GM12892 (cell line): Measurements from ENCODE around the gene CEMIP2. TPM values are rescaled to one million over a fixed set of nuclear protein-coding genes. Genes with fewer than 3 reads are reported as not detected.
"Not testable (repeated sequence)": the region's sequence is repeated elsewhere in the genome, so short reads cannot be mapped to it uniquely, and the experiment has no call there.

Source experiments
- DNase-seq: peaks from one replicate; pipeline ENCODE4 v3.0.0; 2011; ENCODE audit not compliant: insufficient read length
- FAIRE-seq: peaks from 2 replicates; lab custom pipeline; 2011; peaks lifted over from hg19 to GRCh38; lab: Jason Lieb, UNC
- POLR2A ChIP-seq: IDR thresholded peaks from 2 replicates; pipeline ENCODE4 v1.6.1; 2011; ENCODE audit warnings: low read depth, low read length, control low read depth
- POLR2AphosphoS5 ChIP-seq: IDR thresholded peaks from 2 replicates; pipeline ENCODE4 v1.6.1; 2011; ENCODE audit warnings: low read depth, low read length, control low read depth
- TAF1 ChIP-seq: IDR thresholded peaks from 2 replicates; pipeline ENCODE4 v1.6.1; 2011; ENCODE audit warnings: low read depth, mild to moderate bottlenecking, control low read depth, low read length, borderline replicate concordance
- polyA plus RNA-seq: library from polyadenylated mRNA; unstranded; fragments of >200 nt; gene quantifications from one replicate; pipeline ENCODE4 v1.2.1, GENCODE V29; 2012; ENCODE audit warnings: missing spikeins, inconsistent platforms; ENCODE audit not compliant: missing spikeins

CEMIP2 gene, protein sequence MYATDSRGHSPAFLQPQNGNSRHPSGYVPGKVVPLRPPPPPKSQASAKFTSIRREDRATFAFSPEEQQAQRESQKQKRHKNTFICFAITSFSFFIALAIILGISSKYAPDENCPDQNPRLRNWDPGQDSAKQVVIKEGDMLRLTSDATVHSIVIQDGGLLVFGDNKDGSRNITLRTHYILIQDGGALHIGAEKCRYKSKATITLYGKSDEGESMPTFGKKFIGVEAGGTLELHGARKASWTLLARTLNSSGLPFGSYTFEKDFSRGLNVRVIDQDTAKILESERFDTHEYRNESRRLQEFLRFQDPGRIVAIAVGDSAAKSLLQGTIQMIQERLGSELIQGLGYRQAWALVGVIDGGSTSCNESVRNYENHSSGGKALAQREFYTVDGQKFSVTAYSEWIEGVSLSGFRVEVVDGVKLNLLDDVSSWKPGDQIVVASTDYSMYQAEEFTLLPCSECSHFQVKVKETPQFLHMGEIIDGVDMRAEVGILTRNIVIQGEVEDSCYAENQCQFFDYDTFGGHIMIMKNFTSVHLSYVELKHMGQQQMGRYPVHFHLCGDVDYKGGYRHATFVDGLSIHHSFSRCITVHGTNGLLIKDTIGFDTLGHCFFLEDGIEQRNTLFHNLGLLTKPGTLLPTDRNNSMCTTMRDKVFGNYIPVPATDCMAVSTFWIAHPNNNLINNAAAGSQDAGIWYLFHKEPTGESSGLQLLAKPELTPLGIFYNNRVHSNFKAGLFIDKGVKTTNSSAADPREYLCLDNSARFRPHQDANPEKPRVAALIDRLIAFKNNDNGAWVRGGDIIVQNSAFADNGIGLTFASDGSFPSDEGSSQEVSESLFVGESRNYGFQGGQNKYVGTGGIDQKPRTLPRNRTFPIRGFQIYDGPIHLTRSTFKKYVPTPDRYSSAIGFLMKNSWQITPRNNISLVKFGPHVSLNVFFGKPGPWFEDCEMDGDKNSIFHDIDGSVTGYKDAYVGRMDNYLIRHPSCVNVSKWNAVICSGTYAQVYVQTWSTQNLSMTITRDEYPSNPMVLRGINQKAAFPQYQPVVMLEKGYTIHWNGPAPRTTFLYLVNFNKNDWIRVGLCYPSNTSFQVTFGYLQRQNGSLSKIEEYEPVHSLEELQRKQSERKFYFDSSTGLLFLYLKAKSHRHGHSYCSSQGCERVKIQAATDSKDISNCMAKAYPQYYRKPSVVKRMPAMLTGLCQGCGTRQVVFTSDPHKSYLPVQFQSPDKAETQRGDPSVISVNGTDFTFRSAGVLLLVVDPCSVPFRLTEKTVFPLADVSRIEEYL (N-terminal part only)
- 0.57 TPM for polyA plus RNA-seq

DNA sequence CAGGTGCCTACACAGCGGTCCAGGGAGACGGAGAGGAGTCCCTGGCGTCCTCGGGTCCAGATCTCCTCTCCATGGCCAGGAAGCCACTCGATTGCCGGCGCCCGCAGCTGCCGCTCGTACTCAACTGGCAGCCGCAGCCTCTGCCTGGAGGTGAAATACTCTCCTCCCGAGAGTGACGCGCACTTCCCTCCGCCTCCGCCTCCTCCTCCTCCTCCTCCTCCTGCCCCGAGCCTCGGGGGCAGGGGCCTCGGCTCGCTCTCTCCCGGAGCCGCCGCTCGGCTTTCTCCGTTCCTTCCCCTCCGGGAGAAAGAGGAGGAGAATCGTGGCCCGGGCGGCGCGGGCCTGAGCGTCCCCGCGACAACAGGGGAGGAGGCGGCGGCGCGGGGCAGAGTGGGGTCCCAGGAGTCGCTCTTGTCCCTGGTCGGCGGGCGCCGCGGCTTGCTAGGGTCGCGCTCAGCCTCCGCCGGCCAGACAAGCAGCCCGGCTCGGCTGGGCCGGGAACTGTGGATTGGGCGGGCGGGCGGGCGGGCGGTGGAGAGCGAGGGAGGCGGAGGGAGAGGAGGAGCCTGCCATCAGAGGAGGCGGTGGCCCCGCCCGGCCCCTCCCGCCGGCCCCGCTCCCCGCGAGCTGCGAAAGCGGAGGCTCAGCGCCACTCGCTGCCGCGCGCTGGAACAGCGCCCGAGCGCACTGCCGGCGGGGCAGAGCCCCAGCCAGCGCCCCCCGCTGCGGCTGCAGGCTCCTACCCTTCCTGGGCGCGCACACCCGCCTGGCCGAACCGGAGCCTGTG, at the start of gene CEMIP2:
Gene CEMIP2, minus strand, starts transcription at position 126 of the 787 bp plus-strand sequence. CDS start 18,140 bp downstream, outside the sequence.
- TF ChIP-seq TAF1 = no peak
- TF ChIP-seq POLR2AphosphoS5 = no peak
- no peak for TF ChIP-seq POLR2A
- FAIRE-seq (peak; percentile 60), DNase-seq (peak; percentile 72)

DNA sequence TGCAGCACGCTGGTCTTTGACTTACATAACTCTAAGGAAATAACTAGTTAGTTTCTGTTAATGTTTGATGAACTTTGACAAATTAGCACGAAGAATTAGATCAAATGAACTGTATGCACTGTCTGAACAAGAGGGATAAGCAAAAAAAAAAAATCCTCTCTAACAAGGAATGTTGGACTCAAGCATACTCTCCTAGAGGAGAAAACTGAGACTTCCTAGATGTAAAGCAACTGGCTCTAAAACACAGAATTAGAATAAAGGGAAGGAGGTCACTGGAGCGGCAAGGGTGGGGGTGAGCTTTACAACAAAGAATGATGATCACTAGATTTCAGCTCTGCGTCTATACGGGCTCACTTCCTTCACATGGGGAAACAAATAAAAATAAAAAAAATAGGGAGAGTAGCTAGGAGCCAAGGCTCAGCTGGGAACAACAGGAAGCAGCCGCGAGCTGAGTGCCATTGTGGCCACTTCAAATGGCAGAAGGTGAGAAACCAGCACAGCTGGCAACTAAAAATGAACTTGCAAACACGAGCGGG, 48.7 kb upstream of the CEMIP2 start:
- DNase-seq (no peak), FAIRE-seq (no peak)
- TF ChIP-seq POLR2A = no peak
- no peak for TF ChIP-seq TAF1
- no peak for TF ChIP-seq POLR2AphosphoS5

DNA sequence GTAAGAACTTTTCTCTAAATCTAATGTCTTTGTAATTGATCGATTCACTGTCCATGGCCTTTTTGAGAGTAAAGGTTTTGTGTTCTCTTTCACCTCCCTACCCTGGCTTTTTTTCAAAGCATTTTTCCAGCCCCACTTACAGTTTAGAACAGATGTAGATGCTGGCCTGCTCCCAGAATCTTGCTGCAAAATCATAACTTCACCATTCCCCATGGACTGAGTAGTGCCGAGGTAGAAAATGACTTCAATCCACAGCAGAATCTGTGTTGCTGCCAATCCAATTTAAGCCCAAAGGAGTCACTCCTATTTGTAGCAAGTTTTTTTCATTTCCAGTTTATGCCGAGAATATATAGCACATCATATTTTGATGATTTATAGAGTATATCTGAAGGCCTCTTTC, 46.5 kb upstream of the CEMIP2 start:
- FAIRE-seq (no peak), DNase-seq (no peak)
- TF ChIP-seq POLR2A (no peak), POLR2AphosphoS5 (no peak), TAF1 (no peak)

DNA sequence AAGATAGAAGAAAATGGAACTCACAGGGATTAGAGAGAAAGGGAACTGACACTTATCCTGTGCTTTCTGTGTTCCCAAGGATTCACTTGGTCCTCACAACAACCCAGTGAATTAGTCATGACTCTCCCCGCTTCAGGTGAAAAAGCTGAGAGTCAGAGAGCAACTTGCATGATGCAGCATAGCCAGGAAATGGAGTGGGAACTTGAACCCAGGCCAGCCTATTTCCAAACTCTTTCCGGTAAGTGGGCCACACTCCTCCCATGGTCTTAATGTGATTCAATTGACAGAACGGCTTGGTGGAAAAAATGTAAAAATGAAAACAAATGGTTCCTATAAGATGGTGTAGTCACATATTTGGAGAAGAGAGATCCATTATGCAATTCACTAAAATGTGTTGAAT, 45.9 kb upstream of the CEMIP2 start:
- no peak for FAIRE-seq
- TF ChIP-seq TAF1 (no peak), POLR2A (no peak), POLR2AphosphoS5 (no peak)
- DNase-seq = no peak

DNA sequence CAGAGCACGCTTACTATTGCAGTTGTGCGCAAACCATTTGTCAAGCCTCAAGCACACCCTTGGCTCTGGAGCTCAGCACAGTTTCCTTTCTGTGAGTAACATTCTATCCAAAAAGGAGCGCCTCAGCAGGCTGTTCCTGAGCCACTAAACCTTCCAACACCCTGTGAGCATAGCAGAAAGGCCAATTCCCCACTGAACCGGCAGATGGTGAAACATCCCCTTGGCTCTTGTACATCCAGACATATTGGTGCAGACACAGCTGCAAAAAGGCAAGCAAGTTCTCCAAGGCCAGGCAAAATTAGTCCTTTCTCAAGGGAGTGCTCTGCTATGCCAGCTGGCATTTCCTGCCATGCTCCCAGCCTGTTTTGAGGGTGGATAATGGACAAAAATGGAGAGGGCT, 44.1 kb upstream of the CEMIP2 start:
- TF ChIP-seq POLR2A = no peak
- TF ChIP-seq TAF1 = no peak
- FAIRE-seq (no peak), DNase-seq (no peak)

DNA sequence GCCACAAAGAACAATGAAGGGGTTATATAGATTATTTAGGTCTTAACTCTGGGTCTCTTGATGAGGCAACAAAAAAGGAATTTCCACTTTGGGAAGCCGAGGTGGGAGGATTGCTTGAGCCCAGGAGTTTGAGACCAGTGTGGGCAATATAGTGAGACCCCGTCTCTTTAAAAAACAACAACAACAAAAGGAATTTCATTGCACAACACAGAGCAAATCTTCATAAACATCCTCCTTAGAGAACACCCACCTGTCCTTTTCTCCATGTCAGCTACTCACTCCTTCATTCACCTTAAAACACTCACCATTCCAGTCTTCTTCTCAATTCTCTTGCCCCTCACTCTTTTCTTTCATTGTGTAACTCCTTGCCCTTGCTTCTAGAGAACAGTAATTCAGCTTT, 39.8 kb upstream of the CEMIP2 start:
- DNase-seq = no peak
- FAIRE-seq = no peak
- TF ChIP-seq POLR2AphosphoS5 (no peak), POLR2A (no peak), TAF1 (no peak)

DNA sequence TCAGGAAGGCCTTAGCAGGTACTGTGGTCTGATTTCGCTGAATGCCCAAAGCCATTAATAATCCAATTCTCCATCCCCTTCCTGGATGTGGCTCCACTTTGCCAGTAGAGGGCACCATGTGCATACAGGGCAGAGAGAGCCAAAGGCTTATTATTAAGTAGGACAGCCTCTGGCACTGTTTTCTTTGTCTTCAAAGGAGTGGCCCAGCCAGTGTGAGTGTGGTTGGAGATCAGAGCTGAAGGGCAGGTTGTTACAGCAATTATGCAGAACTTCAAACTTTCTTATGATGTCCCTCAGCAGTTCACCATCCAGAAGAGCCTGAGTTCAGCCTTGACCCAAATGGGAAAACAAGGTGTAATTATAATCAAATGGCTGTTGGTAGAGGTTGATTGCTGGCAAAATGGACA, 38.6 kb upstream of the CEMIP2 start:
- FAIRE-seq (peak; percentile 78), DNase-seq (peak; percentile 18)
- TF ChIP-seq TAF1 = no peak

DNA sequence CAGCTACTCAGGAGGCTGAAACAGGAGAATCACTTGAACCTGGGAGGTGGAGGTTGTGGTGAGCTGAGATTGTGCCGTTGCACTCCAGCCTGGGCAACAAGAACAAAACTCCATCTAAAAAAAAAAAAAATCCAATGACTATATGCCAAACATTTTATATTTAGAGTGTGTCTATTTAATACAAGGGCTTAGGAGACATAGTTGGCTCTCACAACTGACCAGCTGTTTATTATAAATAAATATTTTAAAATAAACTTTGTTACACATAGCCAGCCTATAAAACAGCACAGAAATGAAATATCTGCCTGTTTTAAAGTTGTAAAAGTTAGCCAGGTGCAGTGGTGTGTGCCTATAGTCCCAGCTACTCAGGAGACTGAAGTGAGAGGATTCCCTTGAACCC, 36.8 kb upstream of the CEMIP2 start:
- FAIRE-seq, DNase-seq: not testable (repeated sequence)

DNA sequence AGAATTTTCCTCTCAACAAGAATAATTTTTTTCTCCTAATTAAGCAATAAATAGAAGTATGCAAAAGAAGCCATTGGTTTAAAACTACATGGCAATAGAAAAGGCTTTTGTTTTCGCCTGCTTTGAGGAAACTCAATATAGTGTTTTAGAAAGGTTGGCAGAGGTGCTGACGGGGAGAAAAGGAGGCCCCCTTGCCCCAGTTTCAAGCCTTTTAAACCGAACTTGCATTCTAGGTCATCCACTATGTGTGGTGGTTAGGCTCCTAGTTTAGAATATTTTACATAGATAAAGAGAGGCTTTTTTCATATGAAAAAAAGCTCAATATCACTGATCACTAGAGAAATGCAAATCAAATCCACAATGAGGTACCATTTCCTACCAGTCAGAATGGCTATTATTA, 33.5 kb upstream of the CEMIP2 start:
- FAIRE-seq = no peak

DNA sequence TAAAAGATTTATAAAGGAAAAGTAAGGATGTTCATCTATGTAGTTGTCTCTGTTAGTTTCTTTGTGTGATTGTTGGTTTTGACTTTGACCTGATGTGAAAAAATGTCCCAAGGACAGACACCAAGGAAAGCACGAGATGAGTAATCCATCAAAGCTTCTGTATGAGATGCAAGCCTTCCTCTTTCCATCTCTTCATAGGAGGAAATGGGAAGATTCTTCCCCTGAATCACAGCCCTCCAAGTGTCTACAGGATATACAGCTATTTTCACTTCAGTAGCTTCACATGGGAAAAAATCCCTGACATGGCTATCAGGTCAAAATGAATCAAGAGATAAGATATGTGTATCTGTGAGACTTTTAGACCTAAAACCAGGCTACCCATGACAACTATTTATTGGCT, 29.0 kb upstream of the CEMIP2 start:
- FAIRE-seq (no peak), DNase-seq (no peak)
- no peak for TF ChIP-seq POLR2AphosphoS5
- no peak for TF ChIP-seq POLR2A
- no peak for TF ChIP-seq TAF1

More for the DNA sequence above, 33.5 kb upstream of the CEMIP2 start:
- no peak for DNase-seq
- TF ChIP-seq POLR2AphosphoS5 (no peak), TAF1 (no peak), POLR2A (no peak)
